Naive thymus-derived CD8-positive, alpha-beta T cell (primary cell): ENCODE results near the gene OTOF. TPM values are rescaled to one million over a fixed set of nuclear protein-coding genes. Genes with fewer than 3 reads are reported as not detected.

Experiments
- ATAC-seq, 2 donors: fragments of 150-1000 bp; cut with Tn5 transposase in 1 of 2; sonication (Bioruptor Pico), chemical (Tn5 transposase) in 1 of 2; 1 replicate in 1 of 2; 2 replicates in 1 of 2; pipeline ENCODE4 v1.10.0; 2021; ENCODE audit warnings: mild to moderate bottlenecking in 2 of 2, moderate library complexity in 2 of 2
- POLR2A ChIA-PET: fragments of 350-600 bp; sonication (Branson Sonifier 250); formaldehyde crosslinking; loops from one replicate; lab custom pipeline; 2021; ENCODE audit warnings: antibody characterized with exemption; lab: Charles Lee
- DNase-seq, 10 donors: peaks; one replicate each; pipeline versions ENCODE4 v3.0.0 to v3.0.0-alpha.2; 2020 to 2022
- H3K27ac Mint-ChIP-seq, 10 donors: one replicate each; pipeline ENCODE4 v1.8.0; 2020 to 2022; ENCODE audit warnings: mild to moderate bottlenecking in 10 of 10, mixed read lengths in 10 of 10, moderate library complexity in 4 of 10, inconsistent platforms in 1 of 10
- H3K27me3 Mint-ChIP-seq, 5 donors: one replicate each; pipeline ENCODE4 v1.8.0; 2021 to 2022; ENCODE audit warnings: mixed read lengths in 5 of 5
- H3K36me3 Mint-ChIP-seq, 3 donors: one replicate each; pipeline ENCODE4 v1.8.0; 2020 to 2022; ENCODE audit warnings: mixed read lengths in 3 of 3, mild to moderate bottlenecking in 2 of 3, inconsistent platforms in 1 of 3
- H3K4me1 Mint-ChIP-seq, 4 donors: one replicate each; pipeline ENCODE4 v1.8.0; 2021 to 2022; ENCODE audit warnings: mixed read lengths in 4 of 4
- H3K4me3 Mint-ChIP-seq, 10 donors: one replicate each; pipeline ENCODE4 v1.8.0; 2020 to 2022; ENCODE audit warnings: mild to moderate bottlenecking in 10 of 10, mixed read lengths in 10 of 10, moderate library complexity in 6 of 10, inconsistent platforms in 1 of 10
- H3K9me3 Mint-ChIP-seq, 9 donors: one replicate each; pipeline ENCODE4 v1.8.0; 2020 to 2022; ENCODE audit warnings: mixed read lengths in 9 of 9, mild to moderate bottlenecking in 3 of 9, inconsistent platforms in 1 of 9, moderate library complexity in 1 of 9
- polyA plus RNA-seq, 3 donors: library from polyadenylated mRNA; unstranded; fragments of 300-500 nt; fragmentation: Illumina TruSeq; gene quantifications; one replicate each; pipeline ENCODE4 v1.2.3, GENCODE V29; 2021
- total RNA-seq, 8 experiments: library from RNA in 2 of 8; stranded (reverse) in 2 of 8; gene quantifications; one replicate each; pipeline ENCODE4 v1.2.3 and lab custom pipeline; 2021 to 2026

Gene OTOF
- total and polyA plus RNA-seq, 5 experiments from 2014 or later, result 0.08 to 0.23 (median 0.11) TPM; not detected in 1

DNA sequence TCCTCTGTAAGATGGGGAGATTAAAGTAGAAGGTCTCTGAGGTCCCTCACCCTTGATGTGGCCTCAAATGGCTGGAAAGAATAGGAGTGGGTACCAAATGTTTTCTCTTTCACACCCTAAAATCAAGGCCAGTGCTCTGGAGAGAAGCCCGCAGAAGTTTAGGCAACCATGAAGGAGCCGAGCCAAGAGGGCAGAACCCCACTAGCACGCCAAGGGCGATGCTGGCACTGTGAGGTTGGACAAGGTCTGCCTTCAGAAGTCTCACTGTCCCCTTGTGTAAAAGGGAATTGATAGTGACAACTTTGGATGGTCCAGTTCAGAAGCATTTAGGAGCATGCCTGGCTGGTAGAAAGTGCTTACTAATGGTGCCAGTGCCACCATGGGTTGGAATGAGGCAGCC is 16.3 kb upstream of the OTOF start:
- DNase-seq (no peak), ATAC-seq (no peak)
- Mint-ChIP-seq H3K27ac (no peak overlapping the region), H3K36me3 (no peaks in the 10 kb centered on the region), H3K9me3 (no peaks in the 10 kb centered on the region), H3K27me3 (peaks cover 0 to 10% (median 3%) of the 10 kb centered on the region in 5 donors), H3K4me3 (no peak overlapping the region), H3K4me1 (no peaks in the 10 kb centered on the region)
- POLR2A ChIA-PET, result no interaction called here

- ATAC-seq (no peak), DNase-seq (no peak)
- Mint-ChIP-seq H3K4me3 (no peak overlapping the region), H3K4me1 (no peaks in the 10 kb centered on the region), H3K27ac (peak overlapping the region in 1 of 10 donors; percentile 76), H3K36me3 (no peaks in the 10 kb centered on the region), H3K27me3 (peaks cover 0 to 10% (median 3%) of the 10 kb centered on the region in 5 donors), H3K9me3 (no peaks in the 10 kb centered on the region)
- POLR2A ChIA-PET, result no interaction called here
These were observed 15.6 kb upstream of the OTOF start for GRCh38 chr2:26493566-26493965.

DNA sequence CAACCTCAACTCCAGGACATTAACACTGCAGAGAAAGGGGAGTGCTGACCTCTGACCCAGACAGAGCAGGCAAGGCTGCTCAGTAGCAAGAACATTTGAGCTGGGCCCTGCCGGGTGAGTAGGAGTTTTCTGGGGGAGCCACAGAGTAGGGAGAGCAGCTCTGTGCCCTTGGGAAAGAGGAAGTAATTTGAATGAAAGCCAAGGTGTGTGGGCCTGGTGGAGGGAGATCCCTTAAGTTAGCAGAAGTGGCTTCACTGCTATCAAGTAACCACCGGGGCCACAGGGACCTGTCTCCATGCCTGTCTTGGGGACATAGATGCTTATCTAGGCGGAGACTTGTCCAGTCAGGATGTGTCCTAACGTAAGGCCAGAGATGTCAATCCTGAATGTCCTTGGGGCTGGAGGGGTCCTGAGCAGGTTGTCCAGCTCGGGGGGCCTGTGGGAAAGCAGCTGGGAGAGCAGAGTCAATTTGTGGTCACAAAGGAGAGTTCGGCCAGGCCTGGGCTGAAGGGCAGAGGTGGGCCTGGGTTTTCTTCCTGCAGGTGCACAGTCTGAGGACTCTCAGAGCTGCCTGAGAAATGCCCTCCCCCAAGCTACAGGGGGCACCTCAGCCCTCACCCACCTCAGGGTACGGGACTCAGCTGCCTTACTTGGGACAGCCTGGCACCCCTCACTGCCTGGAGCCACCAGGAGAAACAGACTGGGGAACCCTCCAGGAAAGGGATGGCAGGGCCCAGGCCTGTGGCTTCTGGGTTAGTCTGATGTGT is 15.0 kb upstream of the OTOF start:
- H3K27ac Mint-ChIP-seq, result peak overlapping the region in 1 of 10 donors; percentile 76
- POLR2A ChIA-PET, result no interaction called here
- H3K36me3 Mint-ChIP-seq, result no peaks in the 10 kb centered on the region
- no peaks in the 10 kb centered on the region for H3K4me1 Mint-ChIP-seq
- H3K27me3 Mint-ChIP-seq, result peaks cover 0 to 5% (median 1%) of the 10 kb centered on the region in 5 donors
- no peak for DNase-seq
- no peak overlapping the region for H3K4me3 Mint-ChIP-seq
- H3K9me3 Mint-ChIP-seq, result no peaks in the 10 kb centered on the region
- no peak for ATAC-seq

GRCh38 chr2:26491563-26492167 is 13.7 kb upstream of the OTOF start:
- H3K27me3 Mint-ChIP-seq, result no peaks in the 10 kb centered on the region
- POLR2A ChIA-PET, result no interaction called here
- ATAC-seq (no peak), DNase-seq (no peak)
- no peaks in the 10 kb centered on the region for H3K4me1 Mint-ChIP-seq
- no peak overlapping the region for H3K4me3 Mint-ChIP-seq
- H3K36me3 Mint-ChIP-seq, result no peaks in the 10 kb centered on the region
- no peaks in the 10 kb centered on the region for H3K9me3 Mint-ChIP-seq
- no peak overlapping the region for H3K27ac Mint-ChIP-seq

GRCh38 chr2:26489213-26489850 is 11.4 kb upstream of the OTOF start:
- ATAC-seq, result no peak
- no peaks in the 10 kb centered on the region for H3K9me3 Mint-ChIP-seq
- H3K4me1 Mint-ChIP-seq, result no peaks in the 10 kb centered on the region
- POLR2A ChIA-PET, result no interaction called here
- H3K4me3 Mint-ChIP-seq, result no peak overlapping the region
- peaks cover 0 to 14% (median 3%) of the 10 kb centered on the region in 5 donors for H3K27me3 Mint-ChIP-seq
- H3K27ac Mint-ChIP-seq, result no peak overlapping the region
- DNase-seq, result no peak
- H3K36me3 Mint-ChIP-seq, result no peaks in the 10 kb centered on the region

GRCh38 chr2:26488463-26489212 is 10.7 kb upstream of the OTOF start:
- Mint-ChIP-seq H3K9me3 (no peaks in the 10 kb centered on the region), H3K36me3 (no peaks in the 10 kb centered on the region), H3K27me3 (peaks cover 0 to 16% (median 3%) of the 10 kb centered on the region in 5 donors), H3K4me1 (no peaks in the 10 kb centered on the region), H3K27ac (no peak overlapping the region), H3K4me3 (no peak overlapping the region)
- ATAC-seq (no peak), DNase-seq (no peak)
- POLR2A ChIA-PET, result no interaction called here

DNA sequence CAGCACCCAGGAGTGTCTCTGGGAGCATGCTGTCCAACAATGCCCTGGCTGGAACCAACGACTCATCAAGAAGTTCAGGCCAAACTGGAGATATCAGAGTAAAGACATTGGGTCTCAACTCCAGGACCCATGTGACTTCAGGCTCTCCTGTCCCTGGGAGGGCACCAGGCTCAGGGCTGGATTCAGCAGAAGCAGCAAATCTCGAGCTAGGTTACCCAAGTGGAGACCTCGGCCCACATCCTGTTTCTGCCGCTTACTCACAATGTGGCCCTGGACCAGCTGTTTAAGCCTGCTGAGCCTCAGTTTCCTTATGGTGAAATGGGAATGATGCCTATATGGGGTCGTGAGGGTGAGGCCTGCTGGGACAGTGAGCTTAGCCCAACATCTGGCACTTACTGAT is 9.3 kb upstream of the OTOF start:
- DNase-seq, result no peak
- Mint-ChIP-seq H3K4me1 (no peaks in the 10 kb centered on the region), H3K4me3 (no peak overlapping the region), H3K27me3 (peaks cover 0 to 22% (median 3%) of the 10 kb centered on the region in 5 donors), H3K27ac (no peak overlapping the region), H3K36me3 (no peaks in the 10 kb centered on the region), H3K9me3 (no peaks in the 10 kb centered on the region)
- ATAC-seq, result no peak
- POLR2A ChIA-PET, result no interaction called here

GRCh38 chr2:26486789-26487188 is 8.9 kb upstream of the OTOF start:
- Mint-ChIP-seq H3K36me3 (no peaks in the 10 kb centered on the region), H3K27me3 (peaks cover 0 to 22% (median 3%) of the 10 kb centered on the region in 5 donors), H3K4me1 (no peaks in the 10 kb centered on the region), H3K9me3 (no peaks in the 10 kb centered on the region), H3K27ac (no peak overlapping the region), H3K4me3 (no peak overlapping the region)
- POLR2A ChIA-PET, result no interaction called here
- ATAC-seq (no peak), DNase-seq (no peak)

DNA sequence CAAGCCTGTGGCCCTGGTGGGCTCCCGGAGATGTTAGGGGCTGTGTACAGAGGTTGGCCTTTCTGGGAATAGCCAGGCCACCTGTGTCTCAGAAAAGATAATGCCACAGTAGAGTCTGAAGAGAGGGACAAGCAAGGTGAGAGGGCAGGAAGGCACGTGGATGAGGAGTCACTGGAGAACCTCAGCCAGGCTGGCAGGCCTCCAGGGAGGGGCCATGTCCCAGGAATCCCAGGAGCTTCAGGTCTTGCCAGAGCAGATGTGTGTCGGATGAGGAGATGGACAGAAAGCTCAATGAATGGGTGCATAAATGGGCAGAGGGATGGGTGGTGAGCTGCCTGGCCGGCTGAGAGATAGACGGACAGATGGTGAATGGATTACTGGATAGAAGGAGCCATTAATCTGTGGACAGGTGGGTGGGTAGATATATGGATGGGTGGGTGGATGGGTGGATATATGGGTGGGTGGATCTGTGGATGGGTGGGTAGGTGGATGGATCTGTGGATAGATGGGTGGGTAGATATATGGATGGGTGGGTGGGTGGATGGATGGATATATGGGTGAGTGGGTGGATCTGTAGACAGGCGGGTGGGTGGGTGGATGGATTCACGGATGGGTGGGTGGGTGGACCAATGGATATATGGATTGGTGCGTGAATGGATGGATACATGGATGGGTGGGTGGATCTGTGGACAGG is 7.9 kb upstream of the OTOF start:
- no peak for DNase-seq
- Mint-ChIP-seq H3K4me1 (no peaks in the 10 kb centered on the region), H3K36me3 (no peaks in the 10 kb centered on the region), H3K4me3 (no peak overlapping the region), H3K27me3 (peaks cover 0 to 22% (median 3%) of the 10 kb centered on the region in 5 donors), H3K27ac (no peak overlapping the region), H3K9me3 (no peaks in the 10 kb centered on the region)
- POLR2A ChIA-PET, result no interaction called here
- ATAC-seq, result no peak

GRCh38 chr2:26485099-26485498 is 7.2 kb upstream of the OTOF start:
- POLR2A ChIA-PET, result no interaction called here
- peaks cover 0 to 22% (median 3%) of the 10 kb centered on the region in 5 donors for H3K27me3 Mint-ChIP-seq
- ATAC-seq (no peak), DNase-seq (no peak)
- no peaks in the 10 kb centered on the region for H3K9me3 Mint-ChIP-seq
- H3K4me3 Mint-ChIP-seq, result no peak overlapping the region
- no peaks in the 10 kb centered on the region for H3K4me1 Mint-ChIP-seq
- no peak overlapping the region for H3K27ac Mint-ChIP-seq
- H3K36me3 Mint-ChIP-seq, result no peaks in the 10 kb centered on the region

GRCh38 chr2:26484579-26484978 is 6.7 kb upstream of the OTOF start:
- Mint-ChIP-seq H3K4me1 (no peaks in the 10 kb centered on the region), H3K36me3 (no peaks in the 10 kb centered on the region), H3K4me3 (no peak overlapping the region), H3K27ac (no peak overlapping the region), H3K9me3 (no peaks in the 10 kb centered on the region), H3K27me3 (peaks cover 0 to 22% (median 3%) of the 10 kb centered on the region in 5 donors)
- POLR2A ChIA-PET, result no interaction called here
- ATAC-seq (no peak), DNase-seq (no peak)

GRCh38 chr2:26483957-26484565 is 6.1 kb upstream of the OTOF start:
- peak overlapping the region in 1 of 10 donors; percentile 9 for H3K27ac Mint-ChIP-seq
- no peaks in the 10 kb centered on the region for H3K36me3 Mint-ChIP-seq
- no peaks in the 10 kb centered on the region for H3K4me1 Mint-ChIP-seq

More at GRCh38 chr2:26483957-26484565, 6.1 kb upstream of the OTOF start:
- peaks cover 0 to 22% (median 3%) of the 10 kb centered on the region in 5 donors for H3K27me3 Mint-ChIP-seq
- no peaks in the 10 kb centered on the region for H3K9me3 Mint-ChIP-seq
- DNase-seq, result no peak
- POLR2A ChIA-PET, result no interaction called here
- ATAC-seq, result no peak
- H3K4me3 Mint-ChIP-seq, result no peak overlapping the region
